ENCODE measurements around the gene ADGRD1.
A peak's percentile ranks its signal among the peaks of the same experiment; 100 is the strongest.

Gene ADGRD1

DNA sequence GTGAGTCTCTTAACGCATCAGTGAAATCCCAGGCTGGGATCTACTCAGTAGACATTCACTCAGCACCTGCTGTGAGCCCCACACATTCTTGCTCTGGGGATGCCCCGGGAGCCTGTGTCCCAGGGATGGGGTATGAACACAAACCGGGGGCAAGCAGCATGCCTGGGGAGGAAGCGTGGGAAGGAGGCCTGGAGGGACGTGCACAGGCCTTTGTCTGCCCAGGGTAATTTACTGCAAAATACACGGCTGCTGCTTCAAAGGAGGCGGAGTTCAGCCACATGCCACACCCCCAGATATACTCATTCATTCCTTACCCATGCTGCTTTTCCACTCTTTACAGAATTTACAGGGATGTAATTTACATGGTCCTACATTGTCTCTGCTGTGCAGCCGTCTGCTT is 187.8 kb downstream of the ADGRD1 start:
- DNase-seq = peak; percentile 69

DNA sequence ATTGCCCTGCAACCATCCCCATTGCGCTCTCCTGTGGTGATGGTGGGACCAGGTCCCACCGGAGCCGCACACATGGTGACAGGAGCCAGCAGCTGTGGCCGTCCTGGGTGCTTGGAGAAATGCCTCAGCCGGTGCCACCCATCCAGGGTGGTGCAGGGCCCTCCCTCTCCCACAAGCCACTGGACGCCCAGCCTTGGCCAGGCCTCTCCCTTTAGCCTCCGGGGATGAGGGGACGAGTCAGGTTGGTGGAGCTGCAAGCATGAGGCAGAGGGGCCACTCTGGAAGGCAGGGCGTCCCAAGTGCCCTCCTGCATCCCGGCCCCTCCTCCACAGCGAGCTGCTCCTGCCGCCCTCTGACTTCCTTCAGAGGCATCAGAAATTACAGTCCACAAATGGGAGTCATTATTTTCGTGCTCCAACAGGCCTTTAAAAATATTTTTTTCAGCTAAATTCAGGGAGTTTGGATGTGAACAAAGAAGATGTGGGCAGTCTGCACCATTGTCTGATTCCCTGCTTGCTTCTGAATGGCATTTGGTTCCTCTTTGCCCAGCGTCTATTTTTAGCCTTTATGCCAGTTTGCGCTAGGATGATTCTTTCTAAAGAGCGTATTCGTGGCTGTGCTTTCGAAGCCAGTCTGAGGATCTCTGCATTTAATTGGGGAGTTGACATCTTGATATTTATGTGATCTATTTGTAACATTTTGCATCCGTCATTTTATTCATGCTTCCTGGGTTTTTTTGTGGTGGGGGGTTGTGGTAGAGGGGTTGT is 189.4 kb downstream of the ADGRD1 start:
- peak; percentile 18 for DNase-seq

DNA sequence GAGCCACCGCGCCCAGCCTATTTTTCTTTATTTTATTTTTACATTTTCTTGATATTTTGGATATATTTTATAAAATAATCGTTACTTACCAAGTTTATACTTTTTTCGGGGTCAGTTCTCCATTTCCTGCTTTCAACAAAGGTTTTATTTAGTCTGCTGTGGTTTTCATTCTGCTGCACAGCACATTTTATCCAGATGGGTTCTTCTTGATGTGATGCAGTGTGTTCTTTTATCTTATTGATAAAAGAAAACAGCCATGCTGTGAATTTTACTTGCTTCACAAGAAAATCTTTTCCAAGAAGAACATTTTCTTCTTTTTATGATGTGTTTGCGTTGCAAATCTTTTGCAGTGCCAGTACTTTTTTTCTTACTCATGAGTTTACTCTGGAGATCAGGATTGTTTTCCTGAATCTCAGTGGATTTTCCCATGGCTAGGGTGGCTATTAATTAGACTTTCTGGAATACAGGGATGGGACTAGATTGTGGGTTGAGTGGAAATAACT is 192.5 kb downstream of the ADGRD1 start:
- no peak for DNase-seq

DNA sequence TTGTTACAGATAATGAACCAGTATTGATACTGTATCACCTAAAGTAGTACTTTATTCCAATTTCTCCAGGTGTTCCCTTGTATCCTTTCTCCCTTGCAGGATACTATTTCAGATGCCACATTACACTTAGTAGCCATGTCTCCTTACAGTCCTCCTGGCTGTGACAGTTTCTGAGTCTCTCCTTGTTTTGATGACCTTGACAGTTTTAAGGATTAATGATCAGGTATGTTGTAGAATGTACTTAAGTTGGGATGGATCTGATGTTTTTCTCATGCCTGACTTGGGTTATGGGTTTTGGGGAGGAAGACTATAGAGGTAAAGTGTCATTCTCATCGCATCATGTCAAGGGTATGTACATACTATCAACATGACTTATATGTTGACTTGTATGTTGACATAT is 193.6 kb downstream of the ADGRD1 start:
- DNase-seq = no peak

DNA sequence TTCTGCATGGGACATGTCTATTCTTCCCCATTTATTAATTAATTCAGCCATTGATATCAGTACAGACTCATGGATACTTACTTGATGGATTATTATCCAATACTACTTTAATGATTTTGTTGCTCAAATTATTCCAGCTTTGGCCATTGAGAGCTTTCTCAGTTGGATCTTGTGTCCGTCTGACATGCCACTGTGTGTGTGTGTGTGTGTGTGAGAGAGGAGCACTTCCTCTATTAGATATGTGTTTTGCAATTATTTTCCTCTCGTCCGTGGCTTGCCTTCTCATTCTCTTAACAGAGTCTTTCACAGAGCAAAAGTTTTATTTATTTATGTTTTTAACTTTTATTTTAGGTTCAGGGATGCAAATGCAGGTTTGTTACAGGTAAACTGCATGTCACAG is 194.2 kb downstream of the ADGRD1 start:
- no peak for DNase-seq

DNA sequence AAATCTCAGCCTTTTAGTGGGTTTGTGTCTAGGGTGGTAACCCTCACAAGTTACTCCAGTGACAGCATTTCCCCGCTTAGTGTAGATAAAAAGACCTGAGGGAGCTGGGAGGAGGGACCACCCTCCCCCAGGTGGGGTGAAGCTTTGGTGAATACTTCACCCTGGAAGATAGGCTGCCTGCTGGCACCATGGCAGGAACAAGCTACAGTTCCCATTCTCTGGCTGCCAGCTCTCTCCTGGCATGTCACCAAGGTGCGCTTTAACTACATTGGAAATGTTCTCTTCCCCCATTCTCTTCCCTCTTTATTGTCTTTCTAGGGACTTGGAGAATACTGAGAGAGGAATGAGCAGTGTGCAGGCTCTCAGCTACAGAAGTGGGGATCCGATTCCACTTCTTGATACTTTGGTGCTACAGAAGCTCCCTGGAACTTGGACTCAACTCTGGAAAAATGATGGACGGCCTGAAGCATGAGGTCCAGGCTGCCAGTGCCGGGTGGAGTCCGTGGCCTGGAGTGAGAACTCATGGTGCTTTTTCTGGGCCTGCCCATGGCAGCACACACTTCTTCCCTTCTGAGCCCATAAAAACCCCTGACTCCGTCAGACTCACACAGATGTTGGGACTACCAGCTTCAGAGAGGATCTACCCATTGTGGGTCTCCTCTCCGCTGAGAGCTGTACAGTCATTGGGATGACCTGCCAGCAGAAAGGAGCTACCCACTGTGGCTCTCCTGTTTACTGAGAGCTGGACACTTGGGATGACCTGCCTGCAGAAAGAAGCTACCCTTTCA is 198.0 kb downstream of the ADGRD1 start:
- no peak for DNase-seq

DNA sequence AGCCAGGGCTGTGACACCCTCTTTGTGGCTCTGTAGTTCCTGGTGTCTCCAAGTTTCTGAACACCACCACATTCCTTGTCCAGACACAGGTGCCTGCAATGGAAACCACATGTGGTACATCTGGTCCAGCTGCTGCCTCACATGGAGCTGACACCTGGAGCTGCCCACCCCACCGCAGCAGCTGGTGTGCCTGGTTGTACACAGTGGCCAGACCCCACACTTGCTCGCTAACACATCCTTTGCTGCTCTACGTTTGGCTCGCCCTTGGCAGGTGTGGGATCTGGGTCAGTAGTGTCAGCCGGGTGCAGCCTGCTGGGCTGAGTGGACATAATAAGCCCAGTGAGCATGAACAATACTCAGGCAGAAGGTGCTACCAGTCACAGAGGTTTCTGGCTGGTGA is 198.9 kb downstream of the ADGRD1 start:
- DNase-seq = peak; percentile 29

DNA sequence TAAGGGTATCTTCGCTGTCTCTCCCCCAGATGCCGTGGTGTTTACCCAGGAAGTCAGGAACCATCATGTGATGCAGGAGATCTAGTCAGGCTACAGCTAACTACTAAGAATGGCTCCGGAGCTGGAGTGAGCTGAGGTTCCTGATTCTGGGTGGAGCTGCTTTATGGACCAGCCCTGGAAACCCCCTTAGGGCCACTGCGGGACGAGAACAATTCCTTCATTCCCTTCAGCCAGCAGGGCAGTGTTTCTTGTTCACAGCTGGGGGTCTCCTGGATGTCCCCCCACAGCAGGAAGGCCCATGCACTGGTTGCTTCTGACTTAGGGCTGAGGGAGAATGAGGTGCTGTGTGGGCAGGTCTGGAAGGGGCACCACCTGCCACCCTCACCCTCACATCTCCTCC is 199.3 kb downstream of the ADGRD1 start:
- no peak for DNase-seq

DNA sequence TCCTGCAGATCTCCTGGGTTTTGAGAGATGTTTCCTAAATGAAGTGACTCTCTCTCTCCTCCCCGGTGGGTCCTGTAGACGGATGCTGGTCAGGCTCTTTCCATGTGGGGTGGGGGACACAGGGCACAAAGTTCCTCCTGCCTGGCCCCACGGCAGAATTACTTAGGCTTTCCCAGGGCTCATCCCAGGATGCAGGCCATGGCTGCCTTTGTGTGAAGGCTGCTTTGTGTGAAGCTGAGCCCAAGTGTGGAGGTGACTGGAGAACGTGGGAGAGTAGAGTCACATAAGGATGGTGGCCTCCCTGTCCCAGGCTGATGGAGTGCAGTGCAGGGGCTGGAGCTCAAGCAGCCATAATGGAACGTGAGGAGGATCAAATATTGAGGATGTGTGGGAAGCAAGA is 200.2 kb downstream of the ADGRD1 start:
- no peak for DNase-seq

DNA sequence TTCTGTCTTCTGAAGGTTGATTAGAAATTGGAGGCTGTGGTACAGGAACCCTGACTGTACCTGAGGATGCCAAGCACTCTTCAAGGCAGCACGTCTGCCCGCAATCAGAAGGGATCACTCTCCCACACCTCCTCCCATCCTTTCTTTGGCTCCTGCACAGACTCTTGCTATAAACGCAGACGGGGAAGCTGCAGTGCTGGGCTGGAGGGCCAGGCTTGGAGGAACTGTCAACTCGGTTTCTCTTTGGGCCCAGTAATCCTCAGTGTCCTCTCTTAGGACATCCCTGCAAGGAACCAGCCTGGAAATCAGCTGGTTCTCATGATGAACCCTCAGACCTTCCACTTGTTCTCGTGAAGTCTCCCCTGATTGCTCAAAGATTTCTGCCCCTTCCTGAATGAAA is 201.4 kb downstream of the ADGRD1 start:
- DNase-seq = no peak

DNA sequence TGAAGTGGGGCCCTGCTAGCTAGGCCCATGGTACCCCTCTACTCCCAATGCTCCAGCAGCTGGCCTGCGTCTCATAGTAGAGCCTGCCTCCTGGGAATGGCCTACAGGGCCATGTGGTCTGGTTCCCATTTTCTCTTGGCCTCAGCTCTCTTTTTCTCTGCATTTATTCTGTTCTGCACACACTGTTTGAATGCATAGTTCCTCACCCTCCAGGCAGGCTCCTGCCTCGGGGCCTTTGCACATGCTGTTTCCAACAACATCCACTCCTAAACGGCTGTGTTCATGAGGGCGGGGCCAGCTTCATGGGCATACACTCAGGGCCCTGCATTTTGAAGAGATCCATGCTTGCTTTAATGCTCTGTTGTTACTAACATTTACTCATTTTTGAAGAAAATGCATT is 204.0 kb downstream of the ADGRD1 start:
- no peak for DNase-seq

DNA sequence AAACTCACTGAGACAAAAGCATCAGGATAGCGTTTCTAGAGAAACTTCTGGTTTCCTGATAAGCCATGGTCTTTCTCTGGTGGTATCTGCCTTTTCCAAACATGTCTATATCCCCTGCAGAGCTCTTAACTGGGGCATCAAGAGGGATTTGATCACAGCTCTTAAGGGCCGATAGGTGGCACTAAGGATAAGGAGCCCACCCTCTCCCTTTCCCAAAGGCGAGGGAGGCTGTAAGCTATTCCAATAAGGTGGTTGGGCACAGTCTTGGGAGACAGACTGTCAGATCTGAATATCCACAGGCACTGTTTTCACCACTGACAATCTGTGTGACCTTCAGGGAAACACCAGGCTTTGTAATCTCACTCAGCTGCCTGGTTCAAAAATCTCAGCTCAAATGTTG is 206.0 kb downstream of the ADGRD1 start:
- DNase-seq = peak; percentile 29

DNA sequence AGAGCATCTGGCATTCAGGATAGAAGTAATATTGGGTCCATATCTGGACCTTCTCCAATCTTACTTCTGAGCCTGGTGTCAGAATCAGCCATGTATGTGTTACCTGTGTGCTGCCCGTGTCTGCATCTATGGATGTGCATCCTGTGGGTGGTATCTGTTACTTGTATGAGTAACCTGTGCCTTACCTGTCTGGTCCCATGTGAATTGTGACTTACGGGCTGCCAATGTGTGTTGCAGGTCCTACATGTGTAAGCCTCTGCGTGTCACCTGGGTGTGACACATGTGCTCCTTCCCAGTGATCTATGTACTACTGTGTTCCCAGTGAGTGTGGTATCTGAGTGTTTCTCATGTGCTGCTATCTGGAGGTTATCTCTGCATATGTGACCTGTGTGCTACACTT is 208.4 kb downstream of the ADGRD1 start:
- DNase-seq = no peak

DNA sequence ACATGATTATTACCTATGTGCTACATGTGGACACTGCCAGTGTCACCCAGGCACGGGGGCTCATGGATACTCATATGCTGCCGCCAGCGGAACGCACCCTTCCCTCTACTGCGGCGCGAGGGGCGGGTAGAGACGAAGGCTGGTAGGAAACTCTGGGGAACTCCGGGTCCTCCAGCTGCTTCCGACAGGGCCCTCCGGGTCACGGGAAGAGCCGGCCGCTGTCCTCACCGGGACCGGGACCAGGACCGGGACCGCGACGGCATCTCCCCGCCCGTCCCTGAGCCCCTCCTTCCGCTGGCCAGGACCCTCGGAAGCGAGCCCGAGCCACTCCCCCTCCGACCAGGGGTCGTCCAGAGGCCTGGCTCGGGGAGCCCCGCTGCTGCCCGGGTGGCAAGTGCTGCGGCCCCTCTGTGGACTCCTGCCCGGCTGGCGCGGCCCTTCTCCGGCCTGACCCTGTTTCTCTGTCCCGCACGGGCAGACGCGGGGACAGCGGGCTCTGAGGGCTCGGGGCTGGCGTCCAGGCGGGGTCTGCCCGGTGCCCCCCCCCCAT is 209.6 kb downstream of the ADGRD1 start:
- no peak for DNase-seq

DNA sequence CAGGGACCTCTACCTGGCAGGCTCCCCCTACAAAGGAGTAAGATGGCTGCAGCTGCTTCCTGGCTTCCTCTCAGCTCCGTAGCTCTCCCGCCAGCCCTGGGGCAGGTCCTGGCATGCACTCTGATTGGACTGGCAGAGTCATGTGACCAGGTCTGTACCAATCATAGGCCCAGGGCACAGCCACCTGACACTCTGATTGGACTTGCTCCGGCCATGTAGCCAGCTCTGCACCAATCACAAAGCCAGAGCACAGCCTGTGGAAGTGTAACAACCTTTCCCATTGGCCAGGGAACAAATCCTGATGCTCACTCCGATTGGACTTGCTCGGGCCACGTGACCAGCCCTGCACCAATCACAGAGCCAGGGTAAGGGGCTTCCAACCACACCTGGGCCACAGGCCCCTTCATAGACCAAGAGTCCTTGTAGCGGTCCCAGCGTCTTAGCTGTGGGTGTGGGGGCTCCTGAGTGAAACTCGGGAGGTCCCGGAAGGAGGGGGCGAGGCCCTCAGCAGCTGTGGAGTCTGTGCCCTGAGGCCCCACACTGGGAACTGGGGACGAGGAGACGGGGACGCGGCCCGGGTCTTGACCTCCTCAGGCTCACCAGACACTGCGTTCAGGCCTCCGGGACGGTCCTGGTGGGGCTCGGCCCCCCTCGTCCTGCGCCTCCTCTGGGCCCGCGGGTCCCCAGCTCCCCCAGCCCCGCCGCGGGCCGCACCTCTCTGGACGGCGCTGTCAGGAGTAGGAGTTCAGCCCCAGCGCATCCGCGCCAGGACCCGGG is 210.6 kb downstream of the ADGRD1 start:
- no peak for DNase-seq

DNA sequence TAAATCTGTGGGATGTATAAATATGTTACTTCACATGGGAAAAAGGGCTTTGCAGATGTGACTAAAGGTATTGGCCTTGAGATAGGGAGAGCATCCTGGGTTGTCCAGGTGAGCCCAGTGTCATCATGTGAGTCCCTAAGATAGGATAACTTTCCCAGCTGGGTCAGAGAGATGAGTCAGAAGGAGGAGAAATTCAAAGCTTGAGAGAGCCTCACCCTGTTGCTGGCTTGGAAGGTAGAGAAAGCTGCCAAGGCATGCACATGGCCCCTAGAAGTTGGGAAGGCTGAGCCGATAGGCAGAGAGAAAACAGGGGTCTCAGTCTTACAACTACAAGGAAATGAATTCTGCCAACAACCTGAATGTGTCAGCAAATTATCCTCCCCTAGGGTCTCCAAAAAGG is 213.0 kb downstream of the ADGRD1 start:
- DNase-seq = no peak

DNA sequence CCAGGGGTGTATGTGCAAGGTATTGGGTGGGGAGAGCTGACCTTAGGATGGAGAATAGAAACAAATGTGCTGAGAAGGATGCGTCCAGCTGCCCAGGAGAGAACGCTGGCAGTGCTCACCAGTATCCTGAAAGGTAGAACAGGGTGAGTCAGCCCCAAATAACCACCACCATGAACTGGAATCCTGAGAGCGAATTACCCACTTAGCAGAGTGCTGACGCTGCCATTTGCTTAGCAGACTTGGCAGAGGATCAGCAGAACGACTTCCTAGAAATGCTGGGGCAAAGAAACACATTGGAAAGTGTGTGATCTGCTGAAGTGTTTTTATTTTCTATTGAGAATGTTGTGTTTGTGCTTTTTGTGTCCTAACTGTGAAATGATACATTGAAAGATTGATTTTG is 213.6 kb downstream of the ADGRD1 start:
- no peak for DNase-seq

DNA sequence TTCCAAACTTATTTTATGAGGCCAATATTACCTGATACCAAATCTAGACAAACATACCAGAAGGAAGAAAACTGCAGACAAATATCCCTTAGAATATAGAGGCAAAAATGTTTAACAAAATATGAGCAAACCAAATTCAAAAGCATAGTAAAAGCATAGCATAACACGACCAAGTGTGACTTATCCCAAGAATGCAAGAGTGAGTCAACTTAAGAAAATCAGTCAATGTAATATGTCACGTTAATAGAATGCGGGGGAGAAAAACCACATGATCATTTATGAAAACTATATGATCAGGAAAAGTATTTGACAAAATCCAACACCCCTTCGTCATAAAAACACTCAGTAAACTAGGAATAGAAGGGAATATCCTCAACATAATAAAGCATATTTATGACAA is 217.3 kb downstream of the ADGRD1 start:
- DNase-seq = no peak

DNA sequence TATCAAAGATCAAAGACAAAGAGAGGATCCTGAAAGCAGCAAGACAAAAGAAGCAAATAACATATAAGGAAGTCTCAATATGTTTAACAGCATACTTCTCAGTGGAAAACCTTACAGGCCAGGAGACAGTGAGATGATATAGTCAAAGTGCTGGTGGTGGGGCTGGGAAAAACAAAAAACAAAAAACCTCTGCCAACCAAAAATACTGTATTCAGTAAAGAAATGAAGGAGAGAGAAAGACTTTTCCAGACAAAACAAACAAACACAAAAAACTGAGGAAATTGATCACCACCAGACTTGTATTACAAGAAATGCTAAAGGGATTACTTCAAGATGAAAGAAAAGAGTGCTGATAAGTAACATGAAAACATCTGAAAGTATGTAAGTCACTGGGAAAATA is 221.2 kb downstream of the ADGRD1 start:
- no peak for DNase-seq

DNA sequence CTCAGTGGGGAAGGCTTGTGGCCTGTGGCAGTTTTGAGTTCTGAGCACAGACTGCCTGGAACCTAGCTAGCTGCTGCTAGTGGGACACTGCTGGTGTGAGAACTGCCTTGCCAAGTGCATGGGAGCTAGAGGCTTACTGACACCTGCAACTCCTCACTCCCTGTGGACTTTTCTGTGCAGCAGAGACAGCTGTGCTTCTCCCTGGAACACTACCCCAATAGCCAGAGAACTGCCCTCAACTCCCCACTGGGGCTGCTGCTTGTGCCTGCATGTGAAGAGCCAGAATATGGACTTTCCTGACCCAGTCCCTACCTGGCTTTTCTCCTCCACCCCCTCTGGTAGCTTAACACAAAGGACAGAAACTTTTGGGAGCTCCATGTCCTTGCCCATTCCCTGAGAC is 222.6 kb downstream of the ADGRD1 start:
- DNase-seq = no peak

DNA sequence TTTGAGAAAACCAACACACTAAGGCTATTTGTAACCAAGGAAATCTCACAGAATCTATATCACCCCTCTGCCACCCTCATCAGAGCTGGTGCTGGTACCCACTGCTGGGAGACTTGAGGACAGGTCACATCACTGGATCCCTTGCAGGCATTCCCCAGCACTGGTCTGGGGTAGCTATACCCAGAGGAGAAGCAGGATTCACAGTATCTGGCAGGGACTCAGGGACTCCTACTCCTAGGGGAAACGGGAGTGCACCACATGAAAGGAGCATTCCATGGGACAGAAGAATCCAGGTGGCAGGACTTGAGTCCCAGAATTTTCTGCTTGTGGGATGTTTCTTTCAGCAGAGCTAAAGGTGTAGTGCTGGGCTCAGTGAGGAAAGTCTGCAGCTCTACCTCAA is 223.2 kb downstream of the ADGRD1 start:
- DNase-seq = no peak

DNA sequence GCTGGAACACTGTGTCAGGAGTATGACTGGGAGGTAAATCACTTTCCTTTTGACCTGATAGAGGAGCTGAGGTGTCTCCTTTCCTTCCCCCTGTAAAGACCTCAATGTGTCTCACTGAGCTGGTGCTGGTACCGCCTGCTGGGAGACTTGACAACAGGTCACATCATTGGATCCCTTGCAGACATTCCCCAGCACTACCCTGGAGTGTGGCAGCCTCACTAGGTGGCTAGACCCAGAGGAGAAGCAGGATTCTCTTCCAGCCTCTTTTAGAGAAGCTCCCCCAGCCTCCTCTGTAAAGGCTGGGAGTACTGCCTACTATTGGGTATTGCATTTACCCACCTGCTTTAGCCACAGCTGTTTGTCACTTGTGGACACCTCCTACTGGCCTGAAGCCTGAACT is 223.9 kb downstream of the ADGRD1 start:
- DNase-seq = no peak

DNA sequence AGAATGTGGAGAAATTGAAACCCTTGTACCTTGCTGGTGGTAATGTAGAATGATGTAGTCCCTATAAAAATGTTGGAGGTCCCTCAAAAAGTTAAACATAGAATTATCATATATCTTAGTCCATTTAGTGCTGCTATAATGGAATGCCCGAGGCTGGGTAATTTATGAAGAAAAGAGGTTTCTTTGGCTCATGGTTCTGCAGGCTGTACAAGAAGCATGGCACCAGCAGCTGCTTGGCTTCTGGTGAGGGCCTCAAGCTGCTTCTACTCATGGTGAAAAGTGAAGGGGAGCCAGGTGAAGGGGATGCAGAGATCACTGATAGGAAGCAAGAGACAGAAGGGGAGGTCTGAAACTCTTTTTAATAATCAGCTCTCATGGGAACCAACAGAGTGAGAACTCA is 233.9 kb downstream of the ADGRD1 start:
- DNase-seq = no peak
